HS-27A (cell line): ENCODE data around the gene BTBD9.

Experiments used
- DNase-seq: peaks from one replicate; pipeline ENCODE4 v3.0.0-alpha.2; 2012; ENCODE audit warnings: low read depth, missing footprints

The BTBD9 gene

GRCh38 chr6:38176797-38177751 lies 462.7 kb downstream of the BTBD9 start:
- DNase-seq, result no peak

DNA sequence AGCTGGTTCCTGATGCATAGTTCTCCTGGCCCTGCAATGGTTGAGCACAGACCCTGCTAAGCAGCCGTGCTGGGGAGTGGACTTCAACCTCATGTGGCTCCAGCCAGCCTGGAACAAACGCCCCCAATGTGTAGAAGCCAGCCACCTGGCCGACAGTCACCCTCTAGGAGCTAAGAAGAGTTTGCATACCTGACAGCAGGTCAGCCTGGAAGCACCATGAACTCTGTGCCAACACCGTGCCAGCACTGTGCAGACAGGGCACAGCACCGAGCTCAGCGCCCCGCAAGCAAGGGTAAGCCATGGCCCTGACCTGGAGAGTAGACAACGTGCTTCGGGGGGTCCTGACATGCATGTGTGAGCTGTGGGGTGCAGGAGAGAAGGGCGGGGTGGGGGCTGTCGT lies 463.9 kb downstream of the BTBD9 start:
- DNase-seq, result no peak

GRCh38 chr6:38174806-38175495 lies 464.8 kb downstream of the BTBD9 start:
- no peak for DNase-seq

DNA sequence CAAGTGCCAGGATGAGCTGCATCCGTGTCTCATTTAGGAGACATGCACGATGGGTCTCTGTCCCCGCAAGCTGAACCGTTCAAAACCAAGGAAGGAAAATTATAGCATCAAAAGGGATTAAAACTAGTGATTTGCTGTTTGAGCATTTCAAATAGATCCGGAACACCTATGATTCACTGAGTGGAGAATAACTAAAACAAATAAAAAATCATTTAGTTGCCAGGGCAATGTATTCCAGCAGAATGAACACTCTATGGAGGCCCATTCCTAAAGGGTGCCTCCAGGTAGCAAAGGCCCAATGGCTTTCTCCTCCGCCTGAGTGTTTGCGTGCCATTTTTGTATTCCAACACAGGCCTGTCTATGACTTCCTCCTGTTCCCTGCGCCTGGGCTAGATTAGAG lies 465.4 kb downstream of the BTBD9 start:
- DNase-seq, result no peak

DNA sequence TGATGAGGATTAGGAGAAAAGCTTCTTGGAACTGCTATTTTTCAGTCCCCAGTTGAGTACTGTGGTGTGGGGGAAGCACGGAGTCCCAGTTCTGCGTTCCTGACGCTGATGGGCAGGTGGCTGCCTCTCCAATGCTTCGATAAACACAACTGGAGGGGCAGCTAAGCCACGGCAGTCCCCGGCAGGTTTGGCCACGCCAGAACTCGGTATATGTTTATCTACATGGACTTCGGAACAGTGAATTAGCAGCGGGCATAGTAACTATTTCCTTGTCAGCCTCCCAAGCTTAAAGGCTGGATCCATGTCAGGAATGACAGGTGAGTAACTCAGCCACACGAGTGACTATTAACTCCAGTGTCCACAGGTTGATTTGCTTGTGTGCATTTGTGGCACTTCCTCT lies 465.8 kb downstream of the BTBD9 start:
- DNase-seq, result no peak

GRCh38 chr6:38172739-38173410 lies 466.9 kb downstream of the BTBD9 start:
- no peak for DNase-seq

- no peak for DNase-seq
Observed at GRCh38 chr6:38171997-38172738, 467.6 kb downstream of the BTBD9 start.

DNA sequence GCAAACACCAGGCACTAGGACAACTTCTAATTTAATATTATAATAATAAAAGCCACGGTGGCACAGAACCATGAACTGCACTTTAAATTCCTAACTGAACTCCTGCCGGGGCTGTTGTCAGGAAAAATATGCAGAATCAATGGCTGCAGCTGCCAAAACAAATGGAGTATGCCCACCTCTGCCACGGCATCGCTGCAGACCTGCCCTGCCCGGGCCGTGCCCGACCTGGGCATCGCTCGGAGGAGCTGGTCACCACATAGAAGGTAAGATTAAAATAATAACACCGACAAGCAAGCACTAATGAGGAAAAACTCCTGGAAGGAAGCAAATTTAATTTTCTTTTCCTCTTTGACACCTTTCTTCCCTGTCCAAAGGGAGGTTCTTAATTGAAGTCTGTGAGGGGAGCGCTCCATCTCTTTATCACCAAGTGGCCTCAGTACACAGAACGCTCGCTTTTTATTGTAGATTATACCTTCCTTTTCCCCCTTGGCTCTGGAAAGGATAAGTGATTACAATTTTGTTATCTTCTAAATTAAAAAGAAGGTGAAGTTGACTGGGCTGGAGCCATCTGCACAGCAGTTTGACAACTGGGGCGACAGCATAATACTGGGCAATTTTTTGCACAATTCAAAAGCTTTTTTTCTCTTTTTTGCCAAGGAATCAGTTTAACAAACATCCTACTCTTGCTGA lies 468.9 kb downstream of the BTBD9 start:
- DNase-seq, result no peak

DNA sequence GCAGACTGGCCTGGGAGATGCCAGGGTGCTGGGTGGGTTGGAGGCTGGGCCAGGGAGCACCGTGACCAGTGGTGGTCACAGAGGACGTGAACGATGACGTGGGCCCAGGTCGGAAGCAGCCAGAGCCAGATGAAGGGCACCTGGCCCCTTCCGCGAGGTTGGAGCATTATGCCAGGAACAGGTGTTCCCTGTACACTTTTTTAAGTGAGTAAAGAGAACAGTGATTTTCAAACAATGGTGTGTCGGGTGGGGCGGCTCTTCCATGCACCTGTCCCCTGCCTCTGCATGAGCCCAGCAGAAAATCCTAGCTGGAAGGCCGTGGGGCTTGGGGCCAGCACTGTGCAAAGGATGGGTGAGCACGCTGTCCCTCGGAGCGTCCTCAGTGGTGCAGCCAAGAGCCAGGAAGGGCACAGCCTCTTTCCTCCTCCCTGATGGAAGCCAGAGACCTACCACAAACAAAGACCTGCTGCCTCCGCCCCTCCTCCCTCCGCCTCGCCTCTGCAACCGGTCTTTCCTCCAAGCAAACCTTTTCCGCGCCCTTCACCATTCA lies 469.7 kb downstream of the BTBD9 start:
- DNase-seq, result no peak

DNA sequence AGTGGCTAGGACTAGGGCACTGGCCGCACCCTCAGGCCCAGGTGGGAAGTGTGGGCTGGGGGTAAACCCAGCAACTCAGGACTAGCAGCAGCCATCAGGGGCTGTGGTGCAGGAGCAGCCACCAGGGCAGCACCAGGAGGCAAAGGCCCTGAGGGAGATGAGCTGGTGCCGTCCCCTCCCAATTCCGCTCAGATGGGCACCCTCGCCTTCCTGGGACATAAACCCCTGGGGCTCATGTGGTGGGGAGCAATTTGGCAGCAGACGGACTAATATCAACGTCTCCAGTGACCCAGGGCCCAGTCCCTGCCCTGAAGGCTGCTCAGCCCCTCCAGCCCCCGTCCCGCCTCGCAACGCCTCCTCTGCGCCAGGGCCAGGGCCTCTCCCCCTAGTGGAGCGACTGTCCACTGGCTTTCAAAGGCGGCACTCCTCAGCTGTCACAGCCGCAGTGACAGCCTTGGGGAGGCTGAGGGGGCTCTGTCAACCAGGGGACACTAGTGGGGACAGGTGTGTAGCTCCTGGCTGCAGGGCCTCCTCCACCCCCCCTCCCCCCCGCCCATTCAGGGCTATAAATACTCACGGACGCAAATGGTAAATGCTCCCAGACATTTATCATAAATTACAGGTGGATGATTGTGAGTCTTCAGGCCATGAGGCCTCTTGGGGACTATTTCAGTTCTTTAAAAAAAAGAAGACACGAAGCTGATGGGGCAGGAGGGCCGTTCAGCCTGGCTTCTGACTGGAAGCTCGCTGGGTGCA lies 470.3 kb downstream of the BTBD9 start:
- DNase-seq, result no peak

- no peak for DNase-seq
Observed at GRCh38 chr6:38168699-38169098, 471.0 kb downstream of the BTBD9 start.

DNA sequence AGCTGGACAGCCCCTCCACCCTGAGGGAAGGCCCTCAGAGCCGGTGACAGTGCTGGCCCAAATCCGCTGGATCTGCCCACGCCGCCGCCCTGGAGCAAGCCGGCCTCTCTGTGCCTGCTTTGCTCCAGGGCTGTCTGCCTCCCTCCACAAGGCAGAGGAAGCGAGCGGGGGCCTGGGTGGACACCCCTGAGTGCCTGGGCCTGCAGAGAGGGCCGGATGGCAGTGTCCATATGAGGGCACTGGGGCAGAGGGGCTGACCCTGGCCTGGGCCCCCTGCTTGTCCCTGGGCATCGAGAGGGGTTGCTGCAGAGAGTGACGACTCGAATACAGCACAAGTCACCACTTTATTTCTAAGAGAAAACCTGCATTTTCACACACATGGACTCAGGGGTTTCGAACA lies 471.6 kb downstream of the BTBD9 start:
- no peak for DNase-seq

- no peak for DNase-seq
Observed at GRCh38 chr6:38167598-38167997, 472.1 kb downstream of the BTBD9 start.

DNA sequence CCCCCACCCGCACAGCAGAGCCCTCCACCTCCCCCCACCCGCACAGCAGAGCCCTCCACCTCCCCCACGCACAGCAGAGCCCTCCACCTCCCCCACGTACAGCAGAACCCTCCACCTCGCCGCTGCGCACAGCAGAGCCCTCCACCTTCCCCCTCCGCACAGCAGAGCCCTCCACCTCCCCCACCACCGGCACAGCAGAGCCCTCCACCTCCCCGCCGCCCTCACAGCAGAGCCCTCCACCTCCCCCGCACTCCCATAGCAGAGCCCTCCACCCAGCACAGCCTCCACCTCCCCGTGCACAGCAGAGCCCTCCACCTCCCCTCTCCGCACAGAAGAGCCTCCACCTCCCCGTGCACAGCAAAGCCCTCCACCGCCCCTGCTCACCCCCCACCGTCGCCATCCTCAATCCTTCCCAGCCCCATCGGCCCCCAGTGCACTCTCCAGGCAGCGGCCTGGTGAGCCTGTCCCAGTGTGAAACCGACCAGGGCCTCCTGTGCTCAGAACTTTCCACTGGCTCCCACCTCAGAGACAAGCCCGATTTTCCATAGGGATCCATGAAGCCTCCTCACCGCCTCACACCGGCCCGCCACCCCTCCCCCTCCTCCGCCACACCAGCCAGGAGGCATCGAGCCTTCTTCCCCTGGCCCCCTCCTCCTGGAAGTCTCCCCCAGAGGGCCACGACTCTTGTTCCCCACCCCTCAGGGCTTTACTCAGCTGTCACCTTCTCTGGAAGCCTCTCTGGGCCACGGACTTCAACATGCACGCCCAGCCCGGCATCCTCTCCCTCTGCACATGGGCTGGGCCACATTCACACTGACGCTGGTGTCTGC lies 473.1 kb downstream of the BTBD9 start:
- no peak for DNase-seq

DNA sequence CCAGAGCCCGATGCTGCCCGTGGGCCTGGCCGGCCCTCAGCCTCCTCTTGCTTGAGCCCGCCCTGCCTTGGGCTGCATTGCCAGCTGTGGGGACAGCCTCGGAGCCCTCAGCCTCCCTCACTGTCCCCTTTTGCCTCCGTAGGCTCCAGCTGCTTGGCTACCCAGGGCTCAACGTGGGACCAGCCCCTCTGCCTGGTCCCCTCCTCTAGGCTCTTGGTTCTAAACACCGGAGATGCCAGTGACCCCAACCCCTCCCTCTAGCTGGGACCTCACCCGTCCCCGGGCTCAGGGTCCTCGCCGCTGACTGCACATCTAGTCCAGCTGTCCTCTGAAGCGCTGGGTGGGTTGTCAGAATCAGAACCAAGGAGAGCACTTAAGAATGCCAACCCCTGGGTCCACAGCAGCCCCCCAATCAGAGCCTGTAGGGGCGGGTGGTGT lies 475.0 kb downstream of the BTBD9 start:
- DNase-seq, result no peak

- DNase-seq, result no peak
Observed at GRCh38 chr6:38164131-38164481, 475.6 kb downstream of the BTBD9 start.

- DNase-seq, result no peak
Observed at GRCh38 chr6:38163186-38164130, 476.3 kb downstream of the BTBD9 start.

DNA sequence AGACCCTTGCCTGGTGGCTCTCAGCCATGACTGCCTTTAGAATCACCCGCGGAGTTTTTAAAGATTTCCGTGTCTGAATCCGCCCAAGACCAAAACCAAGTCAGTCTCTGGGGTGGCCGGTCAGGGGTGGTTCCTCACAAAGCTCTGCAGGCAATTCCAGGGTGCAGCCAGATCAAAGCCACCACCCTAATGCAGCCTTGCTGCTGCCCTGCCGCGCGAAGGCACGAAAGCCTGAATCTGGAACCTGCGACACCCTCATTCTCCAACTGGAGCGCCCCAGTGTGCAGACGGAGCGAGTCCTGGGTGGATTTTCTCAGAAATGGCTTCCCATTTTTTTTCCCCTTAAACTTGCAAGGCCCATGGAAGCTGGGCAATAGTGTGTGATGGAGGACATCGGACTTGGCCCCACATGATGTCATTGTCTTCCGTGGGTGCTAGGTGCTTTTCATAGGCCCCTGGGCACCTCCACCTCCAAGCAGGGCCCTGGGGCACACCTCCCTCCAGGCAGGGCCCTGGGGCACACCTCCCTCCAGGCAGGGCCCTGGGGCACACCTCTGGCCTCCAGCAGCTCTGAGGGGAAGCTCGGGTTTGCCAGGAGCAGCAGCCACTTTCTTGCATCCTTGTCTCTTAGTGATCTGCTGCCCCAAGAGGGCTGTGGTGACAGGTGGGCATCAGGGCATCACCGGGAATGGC lies 477.1 kb downstream of the BTBD9 start:
- no peak for DNase-seq
